Iris pigment epithelial cell (primary cell): ENCODE results near the gene MGAT5B.

Experiments
- DNase-seq: peaks from one replicate; pipeline ENCODE4 v3.0.0-alpha.2; 2011; ENCODE audit warnings: low read depth

Gene MGAT5B

GRCh38 chr17:76880268-76880667 is 12.1 kb downstream of the MGAT5B start:
- no peak for DNase-seq

DNA sequence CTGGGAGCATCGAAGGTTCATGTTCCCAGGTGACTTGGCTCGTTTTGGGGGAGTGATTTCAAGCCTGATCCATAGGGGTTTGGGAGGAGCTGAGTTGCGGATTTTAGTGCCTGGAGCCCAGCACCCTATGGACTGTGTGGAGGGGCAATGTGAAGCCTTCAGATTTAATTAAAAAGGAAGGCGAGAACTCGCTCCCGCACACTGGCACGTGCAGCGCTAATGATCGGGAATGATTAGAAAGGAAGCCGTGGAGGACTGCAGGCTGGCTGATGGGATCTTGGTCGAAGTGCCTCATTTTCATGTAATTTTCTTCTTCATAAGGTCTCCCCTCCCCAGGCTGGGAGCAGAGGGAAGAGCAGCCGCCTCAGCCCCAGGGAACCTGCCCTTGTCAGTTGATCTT is 12.8 kb downstream of the MGAT5B start:
- DNase-seq: no peak

- DNase-seq: no peak
Measured at GRCh38 chr17:76881408-76881807, 13.2 kb downstream of the MGAT5B start.

GRCh38 chr17:76881966-76882365 is 13.8 kb downstream of the MGAT5B start:
- no peak for DNase-seq

GRCh38 chr17:76883744-76884525 is 15.7 kb downstream of the MGAT5B start:
- no peak for DNase-seq

DNA sequence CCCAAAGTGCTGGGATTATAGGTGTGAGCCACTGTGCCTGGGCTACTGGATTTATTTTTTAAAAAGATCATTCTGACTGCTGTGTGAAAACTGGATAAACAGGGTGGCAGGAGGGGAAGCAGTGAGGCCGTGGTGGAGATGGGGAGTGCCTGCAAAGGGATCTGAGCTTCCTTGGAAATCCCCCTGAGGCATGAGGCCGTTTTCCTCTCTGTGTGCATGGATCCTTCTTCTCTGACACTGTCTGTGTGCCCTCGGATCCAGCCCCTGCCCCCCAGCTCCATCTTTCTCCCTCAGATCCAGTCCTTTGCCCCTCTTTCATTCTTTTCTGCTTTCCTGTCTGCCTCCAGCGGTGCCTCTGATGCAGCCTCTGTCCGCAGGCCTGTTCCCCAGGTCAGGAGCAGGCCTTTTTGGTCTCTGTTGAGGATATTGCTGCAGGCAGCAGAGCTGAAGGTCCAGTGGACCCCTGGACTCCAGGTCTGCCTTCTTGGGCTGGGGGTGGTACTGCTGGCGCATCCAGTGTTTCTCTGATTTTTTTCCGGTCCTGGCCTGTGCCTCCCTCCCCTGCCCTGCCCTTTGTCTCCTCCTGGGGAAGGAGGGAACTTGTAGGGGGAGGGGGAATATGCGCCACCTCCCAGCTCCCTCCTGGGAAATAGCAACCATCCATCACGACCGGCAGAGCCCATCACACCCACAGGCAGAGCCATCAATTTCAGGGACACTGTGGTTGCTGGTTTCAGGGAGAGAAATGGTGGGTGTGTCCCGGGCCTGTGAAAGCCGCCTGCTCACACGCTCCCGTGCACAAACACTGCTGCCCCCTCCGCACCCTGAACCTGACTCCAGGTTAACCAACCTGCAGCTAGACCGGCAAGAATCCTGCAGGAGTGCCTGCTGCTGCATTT is 17.0 kb downstream of the MGAT5B start:
- no peak for DNase-seq

- no peak for DNase-seq
Measured at GRCh38 chr17:76885894-76886290, 17.7 kb downstream of the MGAT5B start.

GRCh38 chr17:76886395-76886794 is 18.2 kb downstream of the MGAT5B start:
- no peak for DNase-seq

GRCh38 chr17:76887802-76888201 is 19.6 kb downstream of the MGAT5B start:
- no peak for DNase-seq

- DNase-seq: no peak
Measured at GRCh38 chr17:76888661-76889060, 20.5 kb downstream of the MGAT5B start.

DNA sequence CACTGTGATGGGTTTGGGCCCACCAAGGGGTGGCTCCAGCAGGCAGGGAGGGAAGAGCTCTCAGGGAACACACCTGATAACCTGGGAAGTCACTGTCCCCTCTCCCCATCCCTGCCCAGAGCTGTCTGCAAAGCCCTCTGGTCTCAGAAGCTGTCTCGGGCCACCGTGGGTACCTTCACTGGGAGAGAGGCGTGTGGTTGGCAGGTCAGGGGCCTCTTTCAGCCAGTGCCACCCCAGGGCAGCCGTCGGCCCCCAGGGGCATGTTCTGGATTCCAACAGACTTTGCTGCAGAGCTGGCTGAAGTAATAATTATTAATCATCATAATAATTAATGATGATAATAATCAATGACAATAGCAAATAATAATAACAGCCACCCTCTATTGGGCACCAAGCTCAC is 21.1 kb downstream of the MGAT5B start:
- no peak for DNase-seq

- DNase-seq: no peak
Measured at GRCh38 chr17:76892329-76892728, 24.1 kb downstream of the MGAT5B start.

DNA sequence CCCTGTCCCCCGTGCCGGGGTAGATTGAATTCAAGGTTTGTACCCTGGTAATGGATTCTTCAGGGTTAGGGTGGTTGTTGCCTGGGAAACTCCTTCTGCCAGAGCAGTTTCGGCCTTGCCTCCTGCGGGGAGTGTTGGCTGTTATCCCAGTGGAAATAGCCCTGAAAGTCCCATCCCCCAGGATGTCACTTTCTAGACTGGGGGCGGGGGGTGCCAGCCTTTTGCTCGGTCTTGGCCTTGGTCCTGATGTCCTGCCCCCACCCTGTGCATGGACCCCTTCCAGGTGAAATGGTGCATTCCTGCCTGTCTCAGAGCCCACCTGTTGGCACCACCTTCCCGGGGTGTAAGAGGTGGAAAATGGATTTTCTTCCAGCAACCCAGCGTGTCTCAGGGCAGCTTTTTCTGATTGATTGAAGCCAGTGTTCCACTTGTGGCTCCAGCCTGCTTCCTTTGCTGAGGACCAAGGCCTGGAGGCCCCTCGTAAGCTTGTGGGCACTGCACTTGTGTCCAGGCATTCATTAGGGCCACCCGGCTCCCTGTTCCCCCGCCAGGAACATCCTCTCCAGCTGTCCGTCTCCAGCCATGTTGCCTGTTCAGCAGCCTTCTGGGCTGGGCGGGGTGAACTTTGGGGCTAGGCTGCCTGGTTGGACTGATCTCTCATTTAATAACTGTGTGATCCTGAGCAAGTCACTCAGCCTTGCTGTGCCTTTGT is 25.6 kb downstream of the MGAT5B start:
- no peak for DNase-seq

- DNase-seq: no peak
Measured at GRCh38 chr17:76894842-76895241, 26.6 kb downstream of the MGAT5B start.

- no peak for DNase-seq
Measured at GRCh38 chr17:76897023-76897422, 28.8 kb downstream of the MGAT5B start.

DNA sequence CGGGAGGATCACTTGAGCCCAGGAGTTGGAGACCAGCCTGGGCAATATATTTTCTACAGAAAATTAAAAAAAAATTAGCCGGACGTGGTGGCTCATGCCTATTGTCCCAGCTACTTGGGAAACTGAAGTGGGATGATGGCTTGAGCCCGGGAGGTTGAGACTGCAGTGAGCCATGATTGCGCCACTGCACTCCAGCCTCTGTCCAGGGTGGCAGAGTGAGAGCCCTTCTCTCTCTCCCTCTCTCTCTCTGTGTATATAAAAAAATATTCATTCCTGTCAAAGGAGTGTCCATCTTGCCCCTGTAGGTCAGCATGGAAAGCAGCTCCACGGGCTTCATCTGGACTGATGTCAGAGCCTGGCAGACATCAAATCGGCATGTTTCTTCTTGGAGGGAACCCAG is 31.2 kb downstream of the MGAT5B start:
- DNase-seq: no peak

DNA sequence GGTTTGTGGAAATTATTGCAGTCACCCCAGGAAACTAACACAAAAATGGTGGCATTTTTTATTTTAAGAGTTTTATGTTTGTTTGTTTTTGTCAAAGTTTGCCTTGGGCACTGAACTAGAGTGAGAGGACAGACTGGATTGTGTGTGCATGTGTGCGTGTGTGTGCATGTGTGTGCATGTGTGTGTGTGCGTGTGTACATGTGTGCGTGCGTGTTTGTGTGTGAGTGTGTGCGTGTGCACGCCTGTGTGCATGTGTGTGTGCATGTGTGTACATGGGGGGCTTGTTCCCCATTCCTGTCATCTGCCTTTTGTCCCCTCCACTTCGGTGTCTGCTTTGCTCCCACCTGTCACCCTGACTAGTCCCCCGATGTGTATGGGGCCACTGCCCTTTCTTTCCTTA is 32.5 kb downstream of the MGAT5B start:
- no peak for DNase-seq

- no peak for DNase-seq
Measured at GRCh38 chr17:76901542-76902197, 33.5 kb downstream of the MGAT5B start.

DNA sequence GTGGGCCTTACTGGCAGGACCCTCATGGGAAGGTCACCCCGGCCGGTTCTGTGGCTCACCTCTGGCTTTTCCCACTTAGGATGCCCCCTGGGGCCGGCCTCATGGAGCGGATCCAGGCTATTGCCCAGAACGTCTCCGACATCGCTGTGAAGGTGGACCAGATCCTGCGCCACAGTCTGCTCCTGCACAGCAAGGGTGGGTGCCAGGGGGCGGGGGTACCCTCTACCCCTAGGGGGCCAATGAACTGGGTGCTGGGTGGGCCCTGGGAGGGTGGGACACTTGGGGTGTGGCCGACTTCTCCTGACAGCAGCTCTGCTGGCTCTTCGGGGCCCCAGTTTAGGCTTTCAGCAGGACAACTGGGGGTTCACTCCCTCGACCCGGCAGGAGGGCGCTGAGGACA is 34.3 kb downstream of the MGAT5B start:
- no peak for DNase-seq

GRCh38 chr17:76903631-76904030 is 35.4 kb downstream of the MGAT5B start:
- no peak for DNase-seq

GRCh38 chr17:76904116-76904515 is 35.9 kb downstream of the MGAT5B start:
- DNase-seq: no peak

DNA sequence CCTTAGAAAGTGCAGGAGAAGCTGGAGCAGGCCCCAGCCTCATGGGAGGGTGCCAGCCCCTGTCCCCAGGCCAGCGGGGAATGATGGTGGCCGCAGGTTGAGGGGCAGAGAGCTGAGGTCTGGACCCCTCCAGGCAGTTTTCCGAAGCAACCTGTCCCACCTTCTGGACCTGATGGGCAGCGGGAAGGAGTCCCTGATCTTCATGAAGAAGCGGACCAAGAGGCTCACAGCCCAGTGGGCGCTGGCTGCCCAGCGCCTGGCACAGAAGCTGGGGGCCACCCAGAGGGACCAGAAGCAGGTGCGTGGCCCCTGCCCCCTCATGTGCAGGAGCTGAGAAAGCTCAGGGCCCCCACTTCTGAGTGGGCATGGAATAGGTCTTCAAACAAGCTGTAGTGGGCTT is 36.8 kb downstream of the MGAT5B start:
- no peak for DNase-seq
